ENCODE measurements around the gene TFPI. TPM values are rescaled to one million over a fixed set of nuclear protein-coding genes. Genes with fewer than 3 reads are reported as not detected.
"Not testable (repeated sequence)": the region's sequence is repeated elsewhere in the genome, so short reads cannot be mapped to it uniquely, and the experiment has no call there.

TFPI gene
- 44.5 TPM for total RNA-seq

- peak; percentile 63 for DNase-seq
Measured at GRCh38 chr2:187554011-187554703, at the start of gene TFPI. TSS of gene TFPI (minus strand) at chr2:187554435. CDS start at chr2:187503768, 50,667 bp downstream.

- DNase-seq: no peak
Measured at GRCh38 chr2:187594801-187595200, 40.6 kb upstream of the TFPI start.

- no peak for DNase-seq
Measured at GRCh38 chr2:187593697-187594096, 39.5 kb upstream of the TFPI start.

GRCh38 chr2:187593098-187593497, 38.9 kb upstream of the TFPI start:
- DNase-seq: no peak

- no peak for DNase-seq
Measured at GRCh38 chr2:187590175-187590574, 35.9 kb upstream of the TFPI start.

- DNase-seq: peak; percentile 14
Measured at GRCh38 chr2:187586011-187586641, 31.9 kb upstream of the TFPI start.

- peak; percentile 17 for DNase-seq
Measured at GRCh38 chr2:187581125-187581896, 27.1 kb upstream of the TFPI start.

GRCh38 chr2:187580462-187581124, 26.4 kb upstream of the TFPI start:
- DNase-seq: peak; percentile 73

- DNase-seq: no peak
Measured at GRCh38 chr2:187577310-187577709, 23.1 kb upstream of the TFPI start.

- no peak for DNase-seq
Measured at GRCh38 chr2:187576906-187577305, 22.7 kb upstream of the TFPI start.

GRCh38 chr2:187575751-187576067, 21.5 kb upstream of the TFPI start:
- DNase-seq: no peak

GRCh38 chr2:187574969-187575750, 20.9 kb upstream of the TFPI start:
- DNase-seq: peak; percentile 57

GRCh38 chr2:187573722-187574121, 19.5 kb upstream of the TFPI start:
- DNase-seq: no peak

- not testable (repeated sequence) for DNase-seq
Measured at GRCh38 chr2:187571996-187572395, 17.8 kb upstream of the TFPI start.

- no peak for DNase-seq
Measured at GRCh38 chr2:187569571-187569970, 15.3 kb upstream of the TFPI start.

GRCh38 chr2:187569042-187569441, 14.8 kb upstream of the TFPI start:
- peak; percentile 51 for DNase-seq

- no peak for DNase-seq
Measured at GRCh38 chr2:187567126-187567525, 12.9 kb upstream of the TFPI start.

- no peak for DNase-seq
Measured at GRCh38 chr2:187566712-187567111, 12.5 kb upstream of the TFPI start.

GRCh38 chr2:187566266-187566665, 12.0 kb upstream of the TFPI start:
- DNase-seq: no peak

GRCh38 chr2:187565618-187566017, 11.4 kb upstream of the TFPI start:
- DNase-seq: not testable (repeated sequence)

GRCh38 chr2:187556493-187556892, 2.3 kb upstream of the TFPI start:
- DNase-seq: not testable (repeated sequence)

- no peak for DNase-seq
Measured at GRCh38 chr2:187554704-187555082, 458 bp upstream of the TFPI start.
